GM12873 (cell line): ENCODE results near the gene RAD51B.

ENCODE experiments used
- CTCF ChIP-seq: IDR thresholded peaks from 2 replicates; pipeline ENCODE4 v1.5.1; 2012; ENCODE audit warnings: low read depth, mild to moderate bottlenecking, moderate library complexity, low read length, control low read depth; ENCODE audit not compliant: insufficient read depth; ENCODE audit errors: missing control alignments

RAD51B gene

GRCh38 chr14:68111853-68112270 lies 292.3 kb downstream of the RAD51B start:
- no peak for TF ChIP-seq CTCF

- no peak for TF ChIP-seq CTCF
Observed at GRCh38 chr14:68112442-68112841, 292.9 kb downstream of the RAD51B start.

GRCh38 chr14:68113343-68113930 lies 293.9 kb downstream of the RAD51B start:
- no peak for TF ChIP-seq CTCF

GRCh38 chr14:68122651-68123050 lies 303.1 kb downstream of the RAD51B start:
- TF ChIP-seq CTCF: no peak

- no peak for TF ChIP-seq CTCF
Observed at GRCh38 chr14:68124050-68124449, 304.5 kb downstream of the RAD51B start.

GRCh38 chr14:68124979-68125731 lies 305.6 kb downstream of the RAD51B start:
- no peak for TF ChIP-seq CTCF

- TF ChIP-seq CTCF: no peak
Observed at GRCh38 chr14:68127166-68127565, 307.6 kb downstream of the RAD51B start.
